ENCODE results near the gene KRTAP12-2. TPM values are rescaled to one million over a fixed set of nuclear protein-coding genes. Genes with fewer than 3 reads are reported as not detected.
A peak's percentile ranks its signal among the peaks of the same experiment; 100 is the strongest.

KRTAP12-2 gene
- total RNA-seq, 2 donors from 2014 or later: not detected

- no peaks in the 10 kb centered on the region for H3K36me3 ChIP-seq (ENCODE audit: control insufficient read depth, insufficient read depth, low read length)
- peaks cover 14% of the 10 kb centered on the region for H3K4me1 ChIP-seq (ENCODE audit: control insufficient read depth, insufficient read depth, low read length)
- WGBS, 2 experiments (ENCODE audit: insufficient coverage in 1 of 2, insufficient read length in 1 of 2): 5 to 10% methylated on average over 8 to 25 of the region's 25 CpGs
- H3K27me3 ChIP-seq (ENCODE audit: control insufficient read depth, insufficient read depth, low read length, poor library complexity, severe bottlenecking): peaks cover 90% of the 10 kb centered on the region
- Mint-ChIP-seq H3K27ac (no peak overlapping the region), H3K27me3 (ENCODE audit: insufficient read depth) (peaks cover 96% of the 10 kb centered on the region), H3K4me1 (peaks cover 58% of the 10 kb centered on the region), H3K4me3 (peak overlapping the region; percentile 43), H3K36me3 (ENCODE audit: low read depth) (no peaks in the 10 kb centered on the region), H3K9me3 (peaks cover 10% of the 10 kb centered on the region)
- TF ChIP-seq CTCF (conservative IDR thresholded peaks at IDR 0.05): no peak
- H3K27ac ChIP-seq (ENCODE audit: low read depth, low read length): no peak overlapping the region
- H3K9ac ChIP-seq (ENCODE audit: extremely low read depth, low read length, poor library complexity, severe bottlenecking): no peak overlapping the region
- H3K4me3 ChIP-seq (ENCODE audit: low read length): peak overlapping the region; percentile 57
- H3K9me3 ChIP-seq (ENCODE audit: control insufficient read depth, low read length): peaks cover 6% of the 10 kb centered on the region
- DNase-seq: peak; percentile 51
These were observed 42.2 kb upstream of the KRTAP12-2 start for GRCh38 chr21:44708866-44709425.

- peaks cover 90% of the 10 kb centered on the region for H3K27me3 Mint-ChIP-seq (ENCODE audit: insufficient read depth)
- no peak overlapping the region for H3K27ac Mint-ChIP-seq
- Histone ChIP-seq H3K27ac (ENCODE audit: low read depth, low read length) (no peak overlapping the region), H3K9me3 (ENCODE audit: control insufficient read depth, low read length) (peaks cover 6% of the 10 kb centered on the region), H3K4me1 (ENCODE audit: control insufficient read depth, insufficient read depth, low read length) (peaks cover 14% of the 10 kb centered on the region), H3K9ac (ENCODE audit: extremely low read depth, low read length, poor library complexity, severe bottlenecking) (no peak overlapping the region), H3K27me3 (ENCODE audit: control insufficient read depth, insufficient read depth, low read length, poor library complexity, severe bottlenecking) (peaks cover 89% of the 10 kb centered on the region), H3K36me3 (ENCODE audit: control insufficient read depth, insufficient read depth, low read length) (no peaks in the 10 kb centered on the region), H3K4me3 (ENCODE audit: low read length) (peak overlapping the region; percentile 17)
- peaks cover 63% of the 10 kb centered on the region for H3K4me1 Mint-ChIP-seq
- DNase-seq: peak; percentile 73
- H3K9me3 Mint-ChIP-seq: peaks cover 10% of the 10 kb centered on the region
- no peaks in the 10 kb centered on the region for H3K36me3 Mint-ChIP-seq (ENCODE audit: low read depth)
- no peak for TF ChIP-seq CTCF (conservative IDR thresholded peaks at IDR 0.05)
- 4% methylated on average over 4 to 13 of the region's 13 CpGs for WGBS, 2 experiments (ENCODE audit: insufficient coverage in 1 of 2, insufficient read length in 1 of 2)
- H3K4me3 Mint-ChIP-seq: peak overlapping the region; percentile 43
These were observed 41.6 kb upstream of the KRTAP12-2 start for GRCh38 chr21:44708213-44708865.

GRCh38 chr21:44706706-44707581 lies 40.2 kb upstream of the KRTAP12-2 start:
- Mint-ChIP-seq H3K36me3 (ENCODE audit: low read depth) (no peaks in the 10 kb centered on the region), H3K4me3 (peak overlapping the region; percentile 45), H3K27me3 (ENCODE audit: insufficient read depth) (peaks cover 83% of the 10 kb centered on the region), H3K9me3 (peaks cover 10% of the 10 kb centered on the region), H3K27ac (no peak overlapping the region), H3K4me1 (peaks cover 67% of the 10 kb centered on the region)
- peaks cover 6% of the 10 kb centered on the region for H3K9me3 ChIP-seq (ENCODE audit: control insufficient read depth, low read length)
- peak overlapping the region; percentile 29 for H3K4me3 ChIP-seq (ENCODE audit: low read length)
- no peaks in the 10 kb centered on the region for H3K36me3 ChIP-seq (ENCODE audit: control insufficient read depth, insufficient read depth, low read length)
- 6 to 7% methylated on average over 5 to 40 of the region's 46 CpGs for WGBS, 2 experiments (ENCODE audit: insufficient coverage in 1 of 2, insufficient read length in 1 of 2)
- no peak overlapping the region for H3K27ac ChIP-seq (ENCODE audit: low read depth, low read length)
- no peak for TF ChIP-seq CTCF (conservative IDR thresholded peaks at IDR 0.05)
- H3K9ac ChIP-seq (ENCODE audit: extremely low read depth, low read length, poor library complexity, severe bottlenecking): no peak overlapping the region
- peak; percentile 74 for DNase-seq
- H3K27me3 ChIP-seq (ENCODE audit: control insufficient read depth, insufficient read depth, low read length, poor library complexity, severe bottlenecking): peaks cover 77% of the 10 kb centered on the region
- peaks cover 9% of the 10 kb centered on the region for H3K4me1 ChIP-seq (ENCODE audit: control insufficient read depth, insufficient read depth, low read length)
